Measurements from ENCODE around the gene UNC13C.

Gene UNC13C

GRCh38 chr15:54083991-54084390 lies 105.8 kb downstream of the UNC13C start:
- DNase-seq (ENCODE audit: insufficient read length, low spot score) (no peak), FAIRE-seq (no peak)
- no peak for TF ChIP-seq CTCF (IDR thresholded peaks at IDR 0.05; ENCODE audit: insufficient read depth, missing control alignments)

GRCh38 chr15:54088837-54089236 lies 110.6 kb downstream of the UNC13C start:
- FAIRE-seq (no peak), DNase-seq (ENCODE audit: insufficient read length, low spot score) (no peak)
- TF ChIP-seq CTCF (IDR thresholded peaks at IDR 0.05; ENCODE audit: insufficient read depth, missing control alignments), result no peak

- no peak for TF ChIP-seq CTCF (IDR thresholded peaks at IDR 0.05; ENCODE audit: insufficient read depth, missing control alignments)
- FAIRE-seq, result no peak
- no peak for DNase-seq (ENCODE audit: insufficient read length, low spot score)
Measured at GRCh38 chr15:54089776-54090175, 111.5 kb downstream of the UNC13C start.

GRCh38 chr15:54091651-54092050 lies 113.4 kb downstream of the UNC13C start:
- FAIRE-seq (no peak), DNase-seq (ENCODE audit: insufficient read length, low spot score) (no peak)
- no peak for TF ChIP-seq CTCF (IDR thresholded peaks at IDR 0.05; ENCODE audit: insufficient read depth, missing control alignments)

- no peak for DNase-seq (ENCODE audit: insufficient read length, low spot score)
- no peak for FAIRE-seq
- no peak for TF ChIP-seq CTCF (IDR thresholded peaks at IDR 0.05; ENCODE audit: insufficient read depth, missing control alignments)
Measured at GRCh38 chr15:54094661-54095060, 116.4 kb downstream of the UNC13C start.

GRCh38 chr15:54097019-54097418 lies 118.8 kb downstream of the UNC13C start:
- FAIRE-seq (no peak), DNase-seq (ENCODE audit: insufficient read length, low spot score) (no peak)
- no peak for TF ChIP-seq CTCF (IDR thresholded peaks at IDR 0.05; ENCODE audit: insufficient read depth, missing control alignments)

- TF ChIP-seq CTCF (IDR thresholded peaks at IDR 0.05; ENCODE audit: insufficient read depth, missing control alignments), result no peak
- FAIRE-seq (no peak), DNase-seq (ENCODE audit: insufficient read length, low spot score) (no peak)
Measured at GRCh38 chr15:54099010-54099409, 120.8 kb downstream of the UNC13C start.

Data from D721Med (cell line).